Right forelimb (tissue), 1 donor: ENCODE data around the gene TMEM135.
"Not testable (repeated sequence)": the region's sequence is repeated elsewhere in the genome, so short reads cannot be mapped to it uniquely, and the experiment has no call there.

Source experiments
- DNase-seq: peaks from one replicate; pipeline ENCODE4 v3.0.0-alpha.2; 2018

TMEM135 gene

GRCh38 chr11:87037450-87038234, at the start of gene TMEM135:
TMEM135 (plus strand) TSS chr11:87037934; CDS start chr11:87038046, 112 bp downstream.
- DNase-seq, result peak; percentile 92

GRCh38 chr11:86988351-86988881, 49.3 kb upstream of the TMEM135 start:
- DNase-seq, result no peak

GRCh38 chr11:86990031-86990430, 47.7 kb upstream of the TMEM135 start:
- DNase-seq, result peak; percentile 49

GRCh38 chr11:86990515-86990914, 47.2 kb upstream of the TMEM135 start:
- no peak for DNase-seq

GRCh38 chr11:86991341-86991740, 46.4 kb upstream of the TMEM135 start:
- DNase-seq, result no peak

GRCh38 chr11:86992340-86992739, 45.4 kb upstream of the TMEM135 start:
- not testable (repeated sequence) for DNase-seq

- DNase-seq, result no peak
Observed at GRCh38 chr11:86993031-86993430, 44.7 kb upstream of the TMEM135 start.

- DNase-seq, result no peak
Observed at GRCh38 chr11:86996953-86997570, 40.7 kb upstream of the TMEM135 start.

- no peak for DNase-seq
Observed at GRCh38 chr11:86999388-86999787, 38.3 kb upstream of the TMEM135 start.

GRCh38 chr11:86999859-87000753, 37.6 kb upstream of the TMEM135 start:
- no peak for DNase-seq

- DNase-seq, result no peak
Observed at GRCh38 chr11:87002918-87003317, 34.8 kb upstream of the TMEM135 start.

GRCh38 chr11:87004281-87004680, 33.5 kb upstream of the TMEM135 start:
- not testable (repeated sequence) for DNase-seq

- DNase-seq, result no peak
Observed at GRCh38 chr11:87005569-87005921, 32.2 kb upstream of the TMEM135 start.

- no peak for DNase-seq
Observed at GRCh38 chr11:87006035-87006434, 31.7 kb upstream of the TMEM135 start.

- DNase-seq, result no peak
Observed at GRCh38 chr11:87007963-87008362, 29.8 kb upstream of the TMEM135 start.

- no peak for DNase-seq
Observed at GRCh38 chr11:87012089-87012488, 25.6 kb upstream of the TMEM135 start.

GRCh38 chr11:87012673-87013072, 25.1 kb upstream of the TMEM135 start:
- DNase-seq, result no peak

GRCh38 chr11:87013912-87014825, 23.6 kb upstream of the TMEM135 start:
- peak; percentile 47 for DNase-seq

GRCh38 chr11:87015645-87016044, 22.1 kb upstream of the TMEM135 start:
- no peak for DNase-seq

- no peak for DNase-seq
Observed at GRCh38 chr11:87019613-87020271, 18.0 kb upstream of the TMEM135 start.

GRCh38 chr11:87020336-87020735, 17.4 kb upstream of the TMEM135 start:
- no peak for DNase-seq
